Sigmoid colon (tissue), 4 donors: ENCODE results near the gene PAWR.

Experiments used
- EP300 ChIP-seq, 4 donors: sonication (generic); formaldehyde crosslinking; IDR thresholded peaks; one replicate each; pipeline ENCODE4 v1.6.1; 2017; ENCODE audit warnings: antibody characterized with exemption in 4 of 4
- POLR2A ChIP-seq, 2 donors: fragments of 450-650 bp; IDR thresholded peaks; one replicate each; pipeline ENCODE4 v1.6.1; 2016; ENCODE audit warnings: antibody characterized with exemption in 2 of 2, mild to moderate bottlenecking in 2 of 2, moderate library complexity in 2 of 2
- TF ChIP-seq, protein P1 (sequence below), 4 experiments: fragments of 450-650 bp in 3 of 4; fragments of 200-600 bp in 1 of 4; IDR thresholded peaks; one replicate each; pipeline ENCODE4 v1.5.1; 2016 to 2019; ENCODE audit warnings: antibody characterized with exemption in 4 of 4, mild to moderate bottlenecking in 3 of 4, moderate library complexity in 2 of 4

DNA sequence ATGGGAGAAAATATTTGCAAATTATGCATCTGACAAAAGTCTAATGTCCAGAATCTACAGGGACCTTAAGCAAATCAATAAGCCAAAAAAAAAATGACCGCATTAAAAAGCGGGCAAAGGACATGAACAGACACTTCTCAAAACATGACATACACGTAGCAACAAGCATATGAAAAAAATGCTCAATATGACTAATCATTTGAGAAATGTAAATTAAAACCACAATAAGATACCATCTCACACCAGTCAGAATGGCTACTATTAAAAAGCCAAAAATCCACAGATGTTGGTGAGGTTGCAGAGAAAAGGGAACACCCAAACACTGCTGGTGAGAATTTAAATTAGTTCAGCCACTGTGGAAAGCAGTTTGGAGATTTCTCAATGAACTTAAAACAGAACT, 16.1 kb downstream of the PAWR start:
- TF ChIP-seq, protein P1, sequence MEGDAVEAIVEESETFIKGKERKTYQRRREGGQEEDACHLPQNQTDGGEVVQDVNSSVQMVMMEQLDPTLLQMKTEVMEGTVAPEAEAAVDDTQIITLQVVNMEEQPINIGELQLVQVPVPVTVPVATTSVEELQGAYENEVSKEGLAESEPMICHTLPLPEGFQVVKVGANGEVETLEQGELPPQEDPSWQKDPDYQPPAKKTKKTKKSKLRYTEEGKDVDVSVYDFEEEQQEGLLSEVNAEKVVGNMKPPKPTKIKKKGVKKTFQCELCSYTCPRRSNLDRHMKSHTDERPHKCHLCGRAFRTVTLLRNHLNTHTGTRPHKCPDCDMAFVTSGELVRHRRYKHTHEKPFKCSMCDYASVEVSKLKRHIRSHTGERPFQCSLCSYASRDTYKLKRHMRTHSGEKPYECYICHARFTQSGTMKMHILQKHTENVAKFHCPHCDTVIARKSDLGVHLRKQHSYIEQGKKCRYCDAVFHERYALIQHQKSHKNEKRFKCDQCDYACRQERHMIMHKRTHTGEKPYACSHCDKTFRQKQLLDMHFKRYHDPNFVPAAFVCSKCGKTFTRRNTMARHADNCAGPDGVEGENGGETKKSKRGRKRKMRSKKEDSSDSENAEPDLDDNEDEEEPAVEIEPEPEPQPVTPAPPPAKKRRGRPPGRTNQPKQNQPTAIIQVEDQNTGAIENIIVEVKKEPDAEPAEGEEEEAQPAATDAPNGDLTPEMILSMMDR (IDR thresholded peaks at IDR 0.05) = no peak
- no peak for TF ChIP-seq POLR2A (IDR thresholded peaks at IDR 0.05)
- TF ChIP-seq EP300 (IDR thresholded peaks at IDR 0.05) = no peak
